HEK293 (cell line): ENCODE data around the gene CD3D.

Experiments used
- REST ChIP-seq: fragments of 450-650 bp; formaldehyde crosslinking; IDR thresholded peaks from 2 replicates; pipeline ENCODE4 v1.5.1; 2016; ENCODE audit warnings: missing biosample characterization, missing genetic modification characterization
- ZBTB11 ChIP-seq: fragments of 450-650 bp; formaldehyde crosslinking; conservative IDR thresholded peaks from 2 replicates; pipeline ENCODE4 v1.5.1; 2016; ENCODE audit warnings: low read depth, missing biosample characterization, missing genetic modification characterization
- ZNF266 ChIP-seq: fragments of 450-650 bp; formaldehyde crosslinking; IDR thresholded peaks from 2 replicates; pipeline ENCODE4 v1.5.1; 2016; ENCODE audit warnings: missing biosample characterization, missing genetic modification characterization, low read depth
- ZNF274 ChIP-seq, 2 experiments: fragments of 200-500 bp in 1 of 2; fragments of 450-650 bp in 1 of 2; sonication (Bioruptor generic) in 1 of 2; formaldehyde crosslinking in 1 of 2; IDR thresholded peaks; 2 replicates each; pipeline versions ENCODE4 v1.5.1 to v1.6.1; 2014 to 2016; ENCODE audit warnings: borderline replicate concordance in 1 of 2, inconsistent platforms in 1 of 2, low read length in 1 of 2, missing biosample characterization in 1 of 2, missing genetic modification characterization in 1 of 2
- ZNF670 ChIP-seq: fragments of 450-650 bp; formaldehyde crosslinking; IDR thresholded peaks from 2 replicates; pipeline ENCODE4 v1.5.1; 2016; ENCODE audit warnings: missing biosample characterization, missing genetic modification characterization, low read depth

- no peak for TF ChIP-seq ZNF670 (tag by site-specific recombination)
- TF ChIP-seq REST = no peak
- no peak for TF ChIP-seq ZNF274 (IDR thresholded peaks at IDR 0.05; ENCODE audit: low read length)
- no peak for TF ChIP-seq ZNF274 (tag by site-specific recombination; IDR thresholded peaks at IDR 0.05; ENCODE audit: borderline replicate concordance)
- no peak for TF ChIP-seq ZBTB11 (tag by site-specific recombination)
- no peak for TF ChIP-seq ZNF266
Observed at GRCh38 chr11:118334745-118335144, 7.8 kb downstream of the CD3D start.
